ENCODE data around the gene GPX4.

GPX4 gene

GRCh38 chr19:1068009-1069001, 35.5 kb upstream of the GPX4 start:
- no peak for DNase-seq

- DNase-seq: no peak
Measured at GRCh38 chr19:1069009-1069779, 34.6 kb upstream of the GPX4 start.

- no peak for DNase-seq
Measured at GRCh38 chr19:1070576-1070930, 33.2 kb upstream of the GPX4 start.

- DNase-seq: no peak
Measured at GRCh38 chr19:1070931-1071791, 32.6 kb upstream of the GPX4 start.

- DNase-seq: no peak
Measured at GRCh38 chr19:1072371-1073015, 31.3 kb upstream of the GPX4 start.

- no peak for DNase-seq
Measured at GRCh38 chr19:1073063-1073955, 30.5 kb upstream of the GPX4 start.

GRCh38 chr19:1073956-1074517, 29.8 kb upstream of the GPX4 start:
- DNase-seq: no peak

- DNase-seq: peak; percentile 78
Measured at GRCh38 chr19:1074544-1075283, 29.1 kb upstream of the GPX4 start.

- DNase-seq: no peak
Measured at GRCh38 chr19:1076046-1076386, 27.8 kb upstream of the GPX4 start.

GRCh38 chr19:1076951-1077350, 26.8 kb upstream of the GPX4 start:
- DNase-seq: no peak

- no peak for DNase-seq
Measured at GRCh38 chr19:1079566-1080111, 24.2 kb upstream of the GPX4 start.

GRCh38 chr19:1080360-1081161, 23.2 kb upstream of the GPX4 start:
- DNase-seq: no peak

- no peak for DNase-seq
Measured at GRCh38 chr19:1081301-1082164, 22.3 kb upstream of the GPX4 start.

- no peak for DNase-seq
Measured at GRCh38 chr19:1082165-1082927, 21.4 kb upstream of the GPX4 start.

- no peak for DNase-seq
Measured at GRCh38 chr19:1082928-1083816, 20.6 kb upstream of the GPX4 start.

Data from NCI-H1092 (cell line).